DND-41 (cell line): ENCODE measurements around the gene TMEM217.

Source experiments
- CTCF ChIP-seq: IDR thresholded peaks from 2 replicates; pipeline ENCODE4 v1.5.1; 2012; ENCODE audit warnings: borderline replicate concordance, low read length, moderate library complexity, mild to moderate bottlenecking; ENCODE audit not compliant: poor library complexity, severe bottlenecking; ENCODE audit errors: extremely low read depth
- EZH2 ChIP-seq: IDR thresholded peaks from 3 replicates; pipeline ENCODE4 v1.6.1; 2012; ENCODE audit warnings: borderline replicate concordance, low read depth, mild to moderate bottlenecking, moderate library complexity, low read length, inconsistent platforms; ENCODE audit not compliant: severe bottlenecking

GRCh38 chr6:37243131-37243815 is 14.7 kb downstream of the TMEM217 start:
- TF ChIP-seq CTCF (no peak), EZH2 (no peak)
